GM19397 (cell line): Measurements from ENCODE around the gene VAV3.
A peak's percentile ranks its signal among the peaks of the same experiment; 100 is the strongest.

Source experiments
- ATAC-seq: cut with Tn5 transposase; IDR thresholded peaks from one replicate; pipeline ENCODE4 v1.9.1; 2021; ENCODE audit warnings: mild to moderate bottlenecking, moderate library complexity; ENCODE audit not compliant: unreplicated experiment

VAV3 gene

DNA sequence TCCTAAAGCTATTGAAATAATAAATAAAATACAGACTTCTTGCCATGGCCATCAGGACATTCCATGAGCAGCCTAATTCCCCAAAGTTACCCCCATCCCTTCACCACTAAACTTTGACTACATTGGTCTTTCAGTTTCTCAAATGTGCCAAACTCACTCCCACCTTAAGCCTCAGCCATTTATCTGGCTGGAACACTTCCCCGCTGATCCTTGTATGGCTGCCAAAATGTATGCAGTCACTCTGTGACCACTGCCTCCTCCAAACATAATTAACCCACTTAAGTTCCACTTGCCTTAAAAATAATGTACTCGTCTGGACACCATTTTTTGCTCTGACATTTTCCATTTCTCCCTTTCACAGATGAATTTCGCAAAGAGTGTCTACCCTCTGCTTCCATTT is 416.7 kb downstream of the VAV3 start:
- ATAC-seq: no peak

DNA sequence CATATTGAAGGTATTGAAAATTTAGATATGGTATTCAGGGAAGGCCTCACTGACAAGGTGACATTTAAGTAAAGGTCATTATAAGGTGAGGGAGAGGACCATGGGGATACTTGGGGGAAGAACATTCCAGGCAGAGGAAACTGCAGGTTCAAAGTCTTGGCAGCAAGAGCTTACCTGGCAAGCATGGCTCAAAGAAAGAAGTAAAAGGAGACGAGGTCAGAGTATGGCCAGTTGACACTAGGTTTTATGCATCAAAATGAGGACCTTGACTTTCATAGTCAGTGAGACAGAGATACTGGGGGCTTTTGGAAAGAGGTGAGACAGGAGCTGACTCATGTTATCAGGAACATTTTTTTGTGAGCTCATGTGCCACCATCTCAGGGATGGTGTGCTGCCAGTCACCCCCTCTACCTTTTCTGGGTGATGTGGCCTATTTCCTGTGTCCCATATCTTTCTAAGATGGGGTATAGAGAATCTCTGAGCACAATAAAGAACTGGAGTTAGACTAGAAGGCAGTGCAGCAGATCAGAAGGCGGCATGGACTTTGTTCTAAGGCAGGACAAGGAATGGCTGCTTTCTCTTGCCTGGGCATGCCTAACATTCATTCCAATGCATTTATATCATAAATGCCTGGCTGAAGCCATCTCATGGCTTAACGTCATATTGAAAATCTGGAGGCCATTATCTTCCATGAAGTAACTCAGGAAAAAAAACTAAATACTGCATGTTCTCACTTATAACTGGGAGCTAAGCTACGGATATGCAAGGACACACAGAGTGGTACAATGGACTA is 417.4 kb downstream of the VAV3 start:
- no peak for ATAC-seq

GRCh38 chr1:107546576-107546975 is 418.4 kb downstream of the VAV3 start:
- no peak for ATAC-seq

GRCh38 chr1:107545879-107546278 is 419.1 kb downstream of the VAV3 start:
- ATAC-seq: no peak

DNA sequence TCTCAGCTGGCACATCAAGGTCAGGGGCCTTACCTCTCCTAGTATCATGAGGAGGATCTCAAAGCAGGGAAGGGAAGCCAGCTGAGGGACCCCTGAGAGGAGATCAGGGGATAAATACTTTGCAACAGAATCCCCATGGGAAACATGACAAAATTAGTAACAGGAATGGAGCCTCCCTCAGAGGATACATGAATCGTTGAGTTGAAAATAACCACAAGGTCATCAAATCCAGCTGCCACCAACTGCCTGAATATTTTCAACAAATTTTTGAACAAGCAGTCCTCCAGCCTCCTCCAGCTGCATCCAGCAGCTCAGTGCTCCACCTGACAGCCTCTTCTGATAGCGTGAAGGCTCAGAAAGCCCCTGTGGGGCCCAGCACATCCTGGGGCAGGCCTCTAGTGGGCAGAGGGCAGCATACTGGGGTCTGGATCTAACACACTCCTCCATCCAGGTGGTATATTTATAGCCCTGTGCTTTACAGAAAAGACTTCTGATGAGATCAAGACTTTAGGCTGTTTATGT is 419.9 kb downstream of the VAV3 start:
- ATAC-seq: no peak

DNA sequence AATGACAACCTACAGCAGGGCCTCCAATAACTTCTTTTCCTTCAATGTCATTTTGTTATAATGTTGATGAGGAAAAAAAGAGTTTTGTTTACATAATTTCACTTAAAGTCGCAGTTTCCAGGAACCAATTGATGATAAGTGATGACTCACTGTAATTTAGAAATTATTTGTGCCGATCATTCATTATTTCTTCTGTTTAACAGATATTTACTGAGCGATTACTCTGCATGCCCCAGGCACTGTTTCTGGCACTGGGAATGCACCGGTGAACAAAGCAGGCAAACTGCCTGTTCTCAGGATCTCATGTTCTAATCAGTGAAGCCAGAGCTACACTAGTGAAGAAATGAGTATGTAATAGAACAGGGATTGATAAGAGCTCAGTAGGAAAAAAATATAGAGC is 420.7 kb downstream of the VAV3 start:
- no peak for ATAC-seq

DNA sequence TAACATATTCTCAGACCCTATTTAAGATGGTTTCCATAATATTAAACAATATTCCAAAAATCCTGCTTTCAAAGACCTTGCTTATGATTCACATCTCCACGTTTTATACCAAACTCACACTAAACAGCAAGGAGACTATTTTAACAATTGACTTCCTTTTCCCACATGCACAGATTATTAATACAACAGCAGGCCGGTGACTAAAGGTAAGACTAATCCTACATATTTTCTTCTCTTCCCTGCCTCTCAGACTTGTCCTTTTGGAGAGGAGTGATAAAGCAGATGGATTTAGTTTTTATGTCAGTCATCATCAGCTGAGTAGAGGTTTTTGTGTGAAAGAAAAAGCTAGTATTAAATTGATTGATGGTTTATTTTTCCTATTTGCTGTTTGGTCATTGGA is 423.6 kb downstream of the VAV3 start:
- ATAC-seq: no peak

DNA sequence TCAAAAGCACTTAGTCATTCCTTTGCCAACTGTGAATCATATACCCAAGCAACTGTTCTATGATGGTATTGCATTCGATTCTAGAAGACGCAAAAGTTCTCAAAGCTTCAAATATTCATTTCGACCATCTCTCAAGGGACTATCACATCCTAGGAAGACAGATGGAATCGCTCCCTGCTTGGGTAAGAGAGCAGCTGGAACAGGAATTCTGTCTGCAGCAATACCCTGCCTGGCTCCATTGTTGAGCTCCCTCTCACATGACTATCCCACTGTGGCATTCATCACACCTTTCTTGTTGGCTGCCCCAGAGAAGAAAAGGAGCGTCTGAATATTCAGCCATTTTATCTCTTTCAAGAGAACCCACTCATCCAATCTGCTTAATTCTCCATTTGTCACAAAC is 426.5 kb downstream of the VAV3 start:
- no peak for ATAC-seq

GRCh38 chr1:107536266-107536665 is 428.7 kb downstream of the VAV3 start:
- no peak for ATAC-seq

- no peak for ATAC-seq
Measured at GRCh38 chr1:107535091-107535490, 429.9 kb downstream of the VAV3 start.

- ATAC-seq: no peak
Measured at GRCh38 chr1:107534632-107535031, 430.3 kb downstream of the VAV3 start.

GRCh38 chr1:107533436-107533835 is 431.5 kb downstream of the VAV3 start:
- ATAC-seq: no peak

- no peak for ATAC-seq
Measured at GRCh38 chr1:107532318-107532717, 432.7 kb downstream of the VAV3 start.

DNA sequence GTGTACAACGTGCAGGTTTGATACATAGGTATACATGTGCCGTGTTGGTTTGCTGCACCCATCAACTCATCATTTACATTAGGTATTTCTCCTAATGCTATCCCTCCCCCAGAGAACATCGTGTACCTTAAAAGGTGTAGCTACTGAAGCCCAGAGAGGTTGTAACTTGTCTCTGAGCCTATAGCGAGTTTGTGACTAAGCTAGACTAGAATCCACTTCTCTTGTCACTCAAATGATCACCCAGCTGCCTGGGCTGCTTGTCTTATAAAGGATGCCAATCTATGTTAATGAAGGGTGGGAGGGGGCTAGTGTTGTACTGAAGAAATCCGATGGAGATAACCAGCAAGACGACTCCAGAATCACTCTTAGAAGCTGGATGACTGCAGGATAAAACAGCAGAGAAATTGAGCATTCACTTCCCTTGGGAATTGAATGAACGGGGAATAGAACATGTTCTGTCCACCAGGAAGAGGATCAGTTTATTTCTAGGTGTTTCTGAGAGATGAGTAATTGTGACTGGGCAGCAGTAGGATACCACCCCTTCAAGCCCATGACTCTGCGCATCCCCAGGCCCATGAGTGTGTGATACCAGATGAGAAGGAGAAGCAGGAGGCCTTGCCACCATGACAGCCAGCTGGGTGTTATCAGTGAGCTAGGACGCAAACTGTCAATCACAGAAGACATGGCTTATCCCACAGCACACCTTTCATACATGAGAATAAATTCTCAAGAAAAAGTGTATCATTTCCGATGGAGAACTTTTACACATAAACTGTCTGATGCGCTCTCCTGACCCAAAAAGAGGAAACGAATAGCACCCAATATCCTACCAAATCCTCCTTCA is 433.7 kb downstream of the VAV3 start:
- ATAC-seq: no peak

DNA sequence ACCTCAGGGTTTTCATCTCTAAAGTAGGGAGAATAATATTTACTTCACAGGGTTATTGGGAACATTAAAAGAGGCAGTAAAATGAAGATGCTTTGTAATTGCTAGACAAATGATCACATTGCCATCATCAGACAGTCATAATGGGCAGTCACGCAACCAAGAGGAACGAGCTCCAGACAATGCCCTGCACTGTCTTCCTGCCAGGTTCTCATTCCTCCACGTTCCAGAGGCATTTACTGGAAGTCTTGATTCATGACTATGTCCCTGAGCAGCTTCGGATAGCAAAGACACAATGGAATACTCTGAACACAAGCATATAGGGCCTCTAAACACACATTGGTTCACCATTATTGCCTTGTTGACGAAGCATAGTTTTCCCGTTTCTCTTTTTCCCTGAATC is 434.4 kb downstream of the VAV3 start:
- no peak for ATAC-seq

GRCh38 chr1:107529511-107530149 is 435.4 kb downstream of the VAV3 start:
- ATAC-seq: peak; percentile 86

GRCh38 chr1:107526524-107527198 is 438.3 kb downstream of the VAV3 start:
- no peak for ATAC-seq

DNA sequence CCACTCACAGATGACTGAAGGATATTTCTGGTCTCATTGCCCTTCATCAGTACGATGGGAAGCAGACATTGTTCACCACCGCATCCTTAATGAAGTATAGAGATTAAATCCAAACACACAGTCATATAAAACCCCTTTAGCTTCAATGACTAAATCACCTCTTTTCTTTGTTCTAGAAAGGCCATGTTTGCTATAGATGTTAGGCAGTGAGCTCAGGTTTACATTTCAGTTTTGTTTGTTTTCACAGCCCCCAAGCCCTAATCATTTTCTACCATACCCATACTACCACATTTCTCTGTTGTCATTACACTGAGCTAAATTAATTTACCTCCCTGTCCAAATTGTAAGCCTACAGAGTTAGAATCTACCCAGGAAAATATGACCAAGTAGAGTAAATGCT is 439.0 kb downstream of the VAV3 start:
- no peak for ATAC-seq

- no peak for ATAC-seq
Measured at GRCh38 chr1:107525145-107525544, 439.8 kb downstream of the VAV3 start.

- no peak for ATAC-seq
Measured at GRCh38 chr1:107524301-107524700, 440.7 kb downstream of the VAV3 start.

GRCh38 chr1:107523736-107524135 is 441.2 kb downstream of the VAV3 start:
- ATAC-seq: no peak
